H1 (cell line): ENCODE results near the gene RNF144A. TPM values are rescaled to one million over a fixed set of nuclear protein-coding genes. Genes with fewer than 3 reads are reported as not detected.

Experiments used
- CTCF ChIA-PET: fragments of 300-600 bp; sonication (Branson Sonifier 250); formaldehyde crosslinking; loops from one replicate; lab custom pipeline; 2021; ENCODE audit not compliant: partially characterized antibody; lab: Charles Lee
- POLR2A ChIA-PET: fragments of 300-600 bp; sonication (Branson Sonifier 250); formaldehyde crosslinking; loops from one replicate; lab custom pipeline; 2021; ENCODE audit warnings: inconsistent platforms; ENCODE audit not compliant: partially characterized antibody; lab: Charles Lee
- DNase-seq, 2 experiments: peaks; one replicate each; pipeline versions ENCODE4 v3.0.0 to v3.0.0-alpha.2; 2010 to 2022; ENCODE audit warnings: low spot score in 2 of 2, low read depth in 1 of 2, mixed read lengths in 1 of 2
- FAIRE-seq: peaks from 2 replicates; lab custom pipeline; 2011; peaks lifted over from hg19 to GRCh38; lab: Jason Lieb, UNC
- H2AFZ ChIP-seq: 2 replicates; pipeline ENCODE4 v1.8.1; 2012; ENCODE audit warnings: low read length, inconsistent platforms
- H2AK5ac ChIP-seq: 2 replicates; pipeline ENCODE4 v1.6.1; 2013; ENCODE audit warnings: low read depth, low read length
- H2BK120ac ChIP-seq: replicated peaks from 2 replicates; pipeline ENCODE3; 2013; ENCODE audit warnings: low read depth, low read length, inconsistent platforms
- H2BK12ac ChIP-seq: 2 replicates; pipeline ENCODE4 v1.6.1; 2013; ENCODE audit warnings: low read depth, low read length
- H2BK15ac ChIP-seq: 2 replicates; pipeline ENCODE4 v1.6.1; 2013; ENCODE audit warnings: low read length
- H2BK20ac ChIP-seq: 2 replicates; pipeline ENCODE4 v1.6.1; 2013; ENCODE audit warnings: low read length
- H2BK5ac ChIP-seq: 2 replicates; pipeline ENCODE4 v1.6.1; 2013; ENCODE audit warnings: low read depth, low read length
- H3K14ac ChIP-seq: 2 replicates; pipeline ENCODE4 v1.6.1; 2013; ENCODE audit warnings: inconsistent platforms; ENCODE audit not compliant: insufficient read length
- H3K18ac ChIP-seq: 2 replicates; pipeline ENCODE4 v1.6.1; 2013; ENCODE audit warnings: low read length; ENCODE audit errors: extremely low read depth
- H3K23ac ChIP-seq: 2 replicates; pipeline ENCODE4 v1.6.1; 2013; ENCODE audit warnings: inconsistent platforms; ENCODE audit not compliant: insufficient read length
- H3K23me2 ChIP-seq: 2 replicates; pipeline ENCODE4 v1.6.1; 2013; ENCODE audit warnings: low read depth, low read length
- H3K27ac ChIP-seq: 2 replicates; pipeline ENCODE4 v1.6.1; 2011; ENCODE audit warnings: low read depth, low read length, inconsistent platforms
- H3K27me3 ChIP-seq, 4 experiments: replicated peaks in 1 of 4; 1 replicate in 1 of 4; 2 replicates in 3 of 4; pipeline versions ENCODE4 v1.6.1 to v1.8.1; 2011 to 2013; ENCODE audit warnings: low read length in 3 of 4, mild to moderate bottlenecking in 3 of 4, inconsistent platforms in 2 of 4, mixed read lengths in 2 of 4, moderate library complexity in 1 of 4; ENCODE audit not compliant: control insufficient read depth in 3 of 4, insufficient read depth in 3 of 4; ENCODE audit errors: extremely low read depth in 1 of 4
- H3K36me3 ChIP-seq, 4 experiments: 2 replicates each; pipeline versions ENCODE4 v1.6.1 to v1.8.1; 2011 to 2013; ENCODE audit warnings: mild to moderate bottlenecking in 4 of 4, low read length in 3 of 4, moderate library complexity in 2 of 4, control low read depth in 1 of 4, inconsistent platforms in 1 of 4; ENCODE audit not compliant: insufficient read depth in 4 of 4, control insufficient read depth in 2 of 4
- H3K4ac ChIP-seq: replicated peaks from 2 replicates; pipeline ENCODE3; 2013; ENCODE audit warnings: low read length, low read depth, mixed read lengths, inconsistent platforms; ENCODE audit not compliant: insufficient read length
- H3K4me1 ChIP-seq, 4 experiments: replicated peaks in 1 of 4; 1 replicate in 1 of 4; 2 replicates in 3 of 4; pipeline versions ENCODE4 v1.6.1 to v1.8.1; 2011 to 2013; ENCODE audit warnings: low read length in 3 of 4, inconsistent platforms in 2 of 4, mixed read lengths in 1 of 4; ENCODE audit not compliant: insufficient read depth in 4 of 4, control insufficient read depth in 3 of 4
- H3K4me2 ChIP-seq, 2 experiments: 2 replicates each; pipeline versions ENCODE4 v1.6.1 to v1.8.1; 2011 to 2013; ENCODE audit warnings: low read depth in 2 of 2, low read length in 2 of 2, control low read depth in 1 of 2, inconsistent platforms in 1 of 2, mild to moderate bottlenecking in 1 of 2; ENCODE audit not compliant: insufficient read depth in 1 of 2
- H3K4me3 ChIP-seq, 4 experiments: fragments of 200-600, 300-600 bp in 1 of 4; sonication (generic), shearing (Covaris generic), sonication (Bioruptor Twin) in 1 of 4; 2 replicates each; pipeline versions ENCODE4 v1.5.1 to v1.8.1; 2011 to 2016; ENCODE audit warnings: low read length in 4 of 4, low read depth in 3 of 4, control low read depth in 2 of 4, inconsistent platforms in 2 of 4, mild to moderate bottlenecking in 2 of 4, mixed read lengths in 1 of 4, moderate library complexity in 1 of 4; ENCODE audit not compliant: insufficient read depth in 2 of 4; ENCODE audit errors: extremely low read depth in 1 of 4
- H3K56ac ChIP-seq: replicated peaks from 2 replicates; pipeline ENCODE3; 2013; ENCODE audit warnings: low read depth, mild to moderate bottlenecking, mixed read lengths, low read length, inconsistent platforms; ENCODE audit not compliant: insufficient read length
- H3K79me1 ChIP-seq: 2 replicates; pipeline ENCODE4 v1.6.1; 2013; ENCODE audit warnings: low read depth, low read length, control low read depth
- H3K79me2 ChIP-seq, 2 experiments: 2 replicates each; pipeline versions ENCODE4 v1.6.1 to v1.8.1; 2012 to 2013; ENCODE audit warnings: low read length in 2 of 2, mild to moderate bottlenecking in 2 of 2, inconsistent platforms in 1 of 2; ENCODE audit not compliant: insufficient read depth in 2 of 2, control insufficient read depth in 1 of 2
- H3K9ac ChIP-seq, 4 experiments: replicated peaks in 1 of 4; 1 replicate in 1 of 4; 2 replicates in 3 of 4; pipeline versions ENCODE4 v1.6.1 to v1.8.1; 2011 to 2013; ENCODE audit warnings: low read depth in 3 of 4, low read length in 3 of 4, control low read depth in 2 of 4, mild to moderate bottlenecking in 2 of 4, moderate library complexity in 2 of 4, inconsistent platforms in 1 of 4; ENCODE audit errors: extremely low read depth in 1 of 4
- H3K9me3 ChIP-seq, 2 experiments: 2 replicates each; pipeline versions ENCODE4 v1.6.1 to v1.8.1; 2012 to 2013; ENCODE audit warnings: mild to moderate bottlenecking in 2 of 2, moderate library complexity in 2 of 2, control low read depth in 1 of 2, inconsistent platforms in 1 of 2, low read depth in 1 of 2, low read length in 1 of 2, mixed read lengths in 1 of 2; ENCODE audit not compliant: insufficient read depth in 2 of 2
- H4K20me1 ChIP-seq, 2 experiments: replicated peaks in 1 of 2; 2 replicates each; pipeline versions ENCODE3 to v1.8.1; 2011 to 2013; ENCODE audit warnings: inconsistent platforms in 2 of 2, low read length in 2 of 2, mild to moderate bottlenecking in 1 of 2; ENCODE audit not compliant: insufficient read depth in 2 of 2, control insufficient read depth in 1 of 2
- H4K5ac ChIP-seq: 2 replicates; pipeline ENCODE4 v1.6.1; 2013; ENCODE audit warnings: low read length, low read depth, mixed read lengths, inconsistent platforms; ENCODE audit not compliant: insufficient read length
- H4K8ac ChIP-seq: 2 replicates; pipeline ENCODE4 v1.8.0; 2013; ENCODE audit warnings: mild to moderate bottlenecking, moderate library complexity, low read length, inconsistent platforms; ENCODE audit not compliant: insufficient read depth; ENCODE audit errors: extremely low read depth
- H4K91ac ChIP-seq: replicated peaks from 2 replicates; pipeline ENCODE3; 2013; ENCODE audit warnings: low read length, mixed read lengths, inconsistent platforms; ENCODE audit not compliant: insufficient read length
- ATF3 ChIP-seq: IDR thresholded peaks from 2 replicates; pipeline ENCODE4 v1.6.1; 2011; ENCODE audit warnings: low read depth, mild to moderate bottlenecking, low read length; ENCODE audit not compliant: insufficient read depth
- BACH1 ChIP-seq: IDR thresholded peaks from 2 replicates; pipeline ENCODE4 v1.6.1; 2012; ENCODE audit warnings: low read length, improper control_type of control experiment
- BCL11A ChIP-seq, 2 experiments: IDR thresholded peaks; one replicate each; pipeline ENCODE4 v1.6.1; 2011; ENCODE audit warnings: low read depth in 2 of 2, low read length in 2 of 2, mild to moderate bottlenecking in 2 of 2
- CTBP2 ChIP-seq: IDR thresholded peaks from 2 replicates; pipeline ENCODE4 v1.7.0; 2011; ENCODE audit warnings: borderline replicate concordance, mild to moderate bottlenecking, moderate library complexity, mixed read lengths, low read length; ENCODE audit not compliant: insufficient read depth, insufficient read length
- GABPA ChIP-seq: IDR thresholded peaks from 2 replicates; pipeline ENCODE4 v1.6.1; 2011; ENCODE audit warnings: mild to moderate bottlenecking, low read length, moderate library complexity, borderline replicate concordance; ENCODE audit not compliant: insufficient read depth
- KDM5A ChIP-seq: fragments of 200-600 bp; IDR thresholded peaks from 2 replicates; pipeline ENCODE4 v1.7.1; 2012; ENCODE audit warnings: mild to moderate bottlenecking, low read length, inconsistent platforms, mixed read lengths
- PHF8 ChIP-seq: fragments of 200-600 bp; sonication (generic); conservative IDR thresholded peaks from 2 replicates; pipeline ENCODE4 v1.7.1; 2012; ENCODE audit warnings: low read depth, mild to moderate bottlenecking, inconsistent platforms, low read length, moderate library complexity
- RXRA ChIP-seq: IDR thresholded peaks from 2 replicates; pipeline ENCODE4 v1.6.1; 2011; ENCODE audit warnings: low read depth, mild to moderate bottlenecking, low read length, moderate library complexity; ENCODE audit not compliant: insufficient read depth
- SP2 ChIP-seq: IDR thresholded peaks from 2 replicates; pipeline ENCODE4 v1.6.1; 2012; ENCODE audit warnings: mild to moderate bottlenecking, low read length, inconsistent platforms
- SUZ12 ChIP-seq: fragments of 200-600 bp; sonication (generic); IDR thresholded peaks from 2 replicates; pipeline ENCODE4 v1.6.1; 2012; ENCODE audit warnings: mild to moderate bottlenecking, inconsistent platforms, low read length, moderate library complexity, mixed read lengths
- TAF7 ChIP-seq: optimal IDR thresholded peaks from 2 replicates; pipeline ENCODE3; 2011; ENCODE audit warnings: low read depth, mild to moderate bottlenecking, inconsistent platforms, low read length, moderate library complexity, borderline replicate concordance
- YY1 ChIP-seq: IDR thresholded peaks from 2 replicates; pipeline ENCODE4 v1.6.1; 2011; ENCODE audit warnings: low read depth, mild to moderate bottlenecking, low read length
- WGBS, 2 experiments: shearing (Covaris generic) in 1 of 2; methylation state at CpG; one replicate each; pipeline versions ENCODE4 v1.1.6 to v1.1.7; 2013 to 2015; ENCODE audit warnings: low lambda C conversion rate in 2 of 2, mixed read lengths in 2 of 2, inconsistent platforms in 1 of 2, low coverage in 1 of 2, missing lambda C conversion rate in 1 of 2; ENCODE audit not compliant: insufficient replicate concordance in 2 of 2, insufficient coverage in 1 of 2, insufficient read length in 1 of 2; ENCODE audit errors: extremely low coverage in 1 of 2, missing lambda C conversion rate in 1 of 2; 5-methylcytosine and 5-hydroxymethylcytosine counted together
- polyA plus RNA-seq, 7 experiments: library from polyadenylated mRNA; depleted of rRNA in 3 of 7; stranded (reverse) in 5 of 7; unstranded in 2 of 7; fragments of >200 nt in 5 of 7; fragments of 200-250 nt in 2 of 7; gene quantifications; 1 replicate in 5 of 7; 2 replicates in 1 of 7; 4 replicates in 1 of 7; pipeline versions ENCODE4 v1.2.1 to v1.2.3, GENCODE V29; 2011 to 2013; ENCODE audit warnings: missing spikeins in 2 of 7, mixed read lengths in 2 of 7
- total RNA-seq: library from RNA; stranded (reverse); fragmentation: NEBNext Ultra II Directional; extraction: Animal tissue kit (Norgen Biotek cat#: 25700); gene quantifications from 2 replicates; pipeline ENCODE4 v1.2.1, GENCODE V29; 2021

RNF144A gene
- total and polyA plus RNA-seq, 2 of the 8 experiments (the other 6 are each of a cell fraction or from before 2014, with no cell fraction given) = 14.0 to 15.0 TPM

- no peak overlapping the region for H3K9ac ChIP-seq
- 97% methylated on average over 3 of the region's 3 CpGs; no CpG with 5 or more reads in 1 of the 2 experiments for WGBS, 2 experiments
- no peak overlapping the region for H4K8ac ChIP-seq
- H3K9me3 ChIP-seq = peaks cover 7% of the 10 kb centered on the region in 2 experiments
- H2AFZ ChIP-seq = no peak overlapping the region
- H3K36me3 ChIP-seq = peaks cover 0 to 3% (median 0%) of the 10 kb centered on the region in 4 experiments; a peak in 1 of 8 replicates
- H3K4me3 ChIP-seq = no peak overlapping the region
- no peaks in the 10 kb centered on the region for H3K23me2 ChIP-seq
- DNase-seq (no peak), FAIRE-seq (no peak)
- CTCF ChIA-PET = interaction anchor here (1.5 kb wide), 1 partner anchor 21 kb away, joined by 3 read pairs; no protein-coding TSS in a partner anchor
- H3K4ac ChIP-seq = no peak overlapping the region
- H3K27ac ChIP-seq = no peak overlapping the region
- POLR2A ChIA-PET = no interaction called here
- no peak overlapping the region for H2AK5ac ChIP-seq
- H2BK12ac ChIP-seq = no peak overlapping the region
- H2BK5ac ChIP-seq = no peak overlapping the region
- no peak overlapping the region for H2BK15ac ChIP-seq
- no peak overlapping the region for H3K18ac ChIP-seq
- peaks cover 0 to 4% (median 0%) of the 10 kb centered on the region in 4 experiments; a peak in 1 of 7 replicates for H3K4me1 ChIP-seq
- no peak overlapping the region for H3K14ac ChIP-seq
- no peak overlapping the region for H4K5ac ChIP-seq
- no peaks in the 10 kb centered on the region for H3K79me2 ChIP-seq
- H2BK120ac ChIP-seq = no peak overlapping the region
- no peaks in the 10 kb centered on the region for H3K27me3 ChIP-seq
- H3K56ac ChIP-seq = no peak overlapping the region
- H3K79me1 ChIP-seq = no peaks in the 10 kb centered on the region
- TF ChIP-seq CTBP2 (no peak), ATF3 (no peak), SP2 (no peak), YY1 (no peak), BCL11A (IDR thresholded peaks at IDR 0.05; ENCODE audit: low read depth in 2 of 2, low read length in 2 of 2) (no peak), PHF8 (no peak), TAF7 (no peak), BACH1 (no peak), SUZ12 (no peak), RXRA (no peak), KDM5A (no peak), GABPA (no peak)
- no peak overlapping the region for H3K4me2 ChIP-seq
- H4K91ac ChIP-seq = no peak overlapping the region
- H3K23ac ChIP-seq = no peak overlapping the region
- no peaks in the 10 kb centered on the region for H4K20me1 ChIP-seq
- H2BK20ac ChIP-seq = no peak overlapping the region
These were observed 61.8 kb downstream of the RNF144A start for GRCh38 chr2:6978991-6979390.
